ENCODE measurements around the gene FAS. TPM values are rescaled to one million over a fixed set of nuclear protein-coding genes. Genes with fewer than 3 reads are reported as not detected.
"Not testable (repeated sequence)": the region's sequence is repeated elsewhere in the genome, so short reads cannot be mapped to it uniquely, and the experiment has no call there.

FAS gene
- total RNA-seq, 1 donor from 2014 or later, result 13.2 TPM

DNA sequence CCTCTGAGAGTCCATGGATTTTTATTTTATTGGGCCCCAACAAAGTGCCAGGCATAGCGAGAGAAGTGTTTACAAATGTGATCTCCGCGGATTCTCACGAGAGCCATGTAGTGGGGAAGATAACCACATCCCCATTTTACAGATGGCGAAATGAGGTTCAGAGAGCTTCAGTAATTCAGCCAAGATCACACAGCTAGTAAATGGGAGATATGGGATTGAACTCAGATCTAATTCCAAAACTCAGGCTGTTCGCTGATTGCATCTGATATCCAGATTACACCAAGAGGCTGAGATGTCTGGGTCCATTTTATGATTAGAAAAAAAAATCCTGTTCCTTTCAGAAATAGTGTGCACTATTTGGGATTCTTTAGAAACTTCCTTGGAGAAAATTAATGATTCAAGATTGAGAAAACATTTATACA is 1.3 kb downstream of the FAS start:
- no peak for DNase-seq (ENCODE audit: extremely low read depth, low read depth, low spot score)

DNA sequence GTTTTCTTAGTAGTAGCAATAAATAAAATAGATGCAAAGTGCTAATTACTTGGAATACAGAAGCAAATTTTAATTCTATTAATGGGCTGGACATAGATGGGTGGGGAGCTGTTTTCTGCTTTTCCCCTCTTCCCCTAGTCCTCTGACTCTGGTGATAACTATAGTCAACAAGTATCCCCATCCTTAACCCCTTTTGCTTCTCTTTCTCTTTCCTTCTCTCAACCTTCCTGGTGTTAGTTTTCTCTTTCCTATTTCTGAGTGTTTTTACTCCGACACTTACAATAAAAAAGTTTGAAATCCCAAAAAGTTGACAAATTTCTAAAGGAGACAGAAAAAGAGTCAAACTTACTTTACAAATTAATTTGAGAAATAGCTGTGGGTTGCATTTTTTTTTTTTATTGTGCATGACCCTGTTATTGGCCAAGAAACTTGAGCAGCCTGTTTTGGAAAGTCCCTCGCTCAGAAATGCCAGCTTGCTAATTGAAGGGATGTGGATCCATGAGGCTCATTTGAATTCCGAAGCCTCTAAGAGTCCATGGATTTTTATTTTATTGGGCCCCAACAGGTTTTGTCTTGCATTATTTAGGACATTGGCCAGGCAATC is 2.4 kb downstream of the FAS start:
- no peak for DNase-seq (ENCODE audit: extremely low read depth, low read depth, low spot score)

DNA sequence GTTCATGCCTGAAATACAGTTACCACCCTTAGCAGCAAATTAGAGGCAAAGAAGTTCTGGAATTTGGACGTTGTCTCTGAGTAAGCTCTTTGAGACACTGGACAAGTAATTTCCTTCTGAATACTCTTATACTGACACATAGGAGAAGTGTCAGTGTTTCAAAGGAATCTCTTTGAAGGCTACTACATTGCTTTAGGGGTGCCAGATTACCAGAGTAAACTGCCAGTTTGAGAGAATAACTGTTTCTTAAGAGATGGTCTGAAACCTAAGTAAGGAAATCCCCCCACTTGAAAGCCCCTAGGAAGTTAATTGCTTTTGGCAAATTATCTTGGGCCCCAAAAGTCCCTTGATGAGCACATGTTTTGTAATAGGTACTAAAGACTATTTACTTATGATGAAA is 3.4 kb downstream of the FAS start:
- DNase-seq (ENCODE audit: extremely low read depth, low read depth, low spot score), result no peak

DNA sequence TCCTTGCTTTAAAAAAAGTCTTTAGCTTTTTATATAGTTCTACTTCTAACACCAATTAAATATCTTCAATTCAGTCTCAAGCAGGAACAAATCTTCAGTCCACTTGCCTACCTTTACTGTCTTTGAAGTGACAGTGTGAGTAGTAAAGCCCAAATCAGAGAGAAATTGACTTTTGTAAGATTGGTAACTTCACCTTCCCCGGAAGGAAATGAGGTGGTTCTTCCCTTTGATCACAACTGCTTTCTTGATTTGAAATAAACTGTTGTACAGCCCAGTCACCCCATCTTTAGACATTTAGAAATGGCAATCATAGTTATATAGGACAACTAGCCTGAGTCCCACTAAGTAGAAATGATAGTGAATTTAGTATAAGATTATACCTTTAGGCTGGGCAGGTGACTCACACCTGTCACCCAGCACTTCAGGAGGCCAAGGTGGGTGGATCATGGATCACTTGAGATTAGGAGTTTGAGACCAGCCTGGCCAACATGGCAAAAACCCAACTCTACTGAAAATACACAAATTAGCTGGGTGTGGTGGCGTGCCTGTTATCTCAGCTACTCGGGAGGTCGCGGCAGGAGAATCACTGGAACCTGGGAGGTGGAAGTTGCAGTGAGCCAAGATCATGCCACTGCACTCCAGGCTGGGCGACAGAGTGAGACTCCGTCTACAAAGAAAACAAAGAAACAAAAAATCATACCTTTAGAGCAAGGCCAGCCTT is 4.7 kb downstream of the FAS start:
- no peak for DNase-seq (ENCODE audit: extremely low read depth, low read depth, low spot score)

DNA sequence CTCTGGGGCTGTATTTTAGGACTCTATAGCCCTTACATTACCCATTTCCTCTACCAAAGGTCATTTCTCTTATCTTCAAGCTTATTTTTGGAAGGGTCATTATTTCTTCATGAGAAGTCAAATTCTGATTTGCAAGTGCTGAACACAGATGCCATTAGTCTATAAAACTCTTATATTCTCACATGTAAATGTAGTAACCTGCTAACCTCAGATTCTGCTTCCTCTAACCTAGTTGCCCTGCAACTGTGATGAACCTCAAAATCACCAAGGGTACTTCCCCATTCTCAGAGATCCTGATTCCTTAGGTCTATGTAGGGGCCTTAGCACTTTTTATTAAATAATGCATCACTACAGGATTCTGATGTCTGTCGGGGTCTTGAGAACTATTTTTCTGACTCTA is 6.3 kb downstream of the FAS start:
- DNase-seq (ENCODE audit: extremely low read depth, low read depth, low spot score), result no peak

DNA sequence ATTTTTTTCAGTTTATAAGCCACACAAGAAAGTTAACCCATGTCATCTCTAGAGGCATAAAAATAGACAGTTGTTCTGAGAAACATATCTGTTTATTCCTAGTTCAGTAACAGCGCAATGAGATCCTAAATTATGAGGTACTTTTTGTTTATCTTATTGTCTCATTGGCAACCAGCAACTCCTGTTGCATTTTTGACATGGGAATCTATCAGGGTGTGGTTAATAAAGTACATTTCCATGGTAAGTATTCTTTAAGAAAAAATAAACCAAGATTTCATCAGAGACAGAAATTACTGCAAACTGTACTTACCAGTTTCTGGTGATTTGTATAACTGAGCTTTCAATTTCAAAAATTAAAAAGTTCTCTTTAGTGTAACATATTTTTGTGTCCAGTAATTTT is 9.0 kb downstream of the FAS start:
- no peak for DNase-seq (ENCODE audit: extremely low read depth, low read depth, low spot score)

DNA sequence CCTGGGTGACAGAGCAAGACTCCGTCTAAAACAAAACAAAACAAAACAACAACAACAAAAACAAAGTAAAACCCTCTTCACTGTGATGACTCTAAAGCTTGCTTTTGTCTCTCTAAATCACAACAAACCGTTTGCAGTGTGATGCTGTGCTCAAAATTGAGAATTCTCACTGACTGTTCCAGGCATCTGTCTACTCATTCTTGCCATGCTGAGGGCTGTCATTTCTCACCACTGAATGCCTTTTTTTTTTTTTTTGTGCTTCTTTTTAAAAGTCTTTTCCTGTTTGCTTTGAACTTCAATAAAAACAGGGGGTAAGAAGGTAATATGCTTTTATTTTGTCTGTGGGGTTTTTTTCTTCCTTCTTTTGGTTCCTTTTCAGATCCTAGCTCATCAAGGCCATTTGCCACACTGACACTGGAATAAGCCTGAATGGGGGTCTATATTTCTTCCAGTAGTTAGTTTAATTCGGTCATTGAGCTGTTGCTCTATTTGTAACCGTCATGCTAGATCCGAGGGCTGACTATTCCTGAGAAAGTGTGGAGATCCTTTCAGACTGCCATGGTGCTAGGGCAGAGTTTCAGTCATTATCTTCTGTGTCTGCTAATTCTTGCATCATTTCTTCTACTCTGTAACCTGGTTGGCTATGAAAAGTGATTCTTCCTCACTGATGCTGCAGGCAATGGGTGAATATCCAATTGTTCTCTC is 10.6 kb downstream of the FAS start:
- no peak for DNase-seq (ENCODE audit: extremely low read depth, low read depth, low spot score)

DNA sequence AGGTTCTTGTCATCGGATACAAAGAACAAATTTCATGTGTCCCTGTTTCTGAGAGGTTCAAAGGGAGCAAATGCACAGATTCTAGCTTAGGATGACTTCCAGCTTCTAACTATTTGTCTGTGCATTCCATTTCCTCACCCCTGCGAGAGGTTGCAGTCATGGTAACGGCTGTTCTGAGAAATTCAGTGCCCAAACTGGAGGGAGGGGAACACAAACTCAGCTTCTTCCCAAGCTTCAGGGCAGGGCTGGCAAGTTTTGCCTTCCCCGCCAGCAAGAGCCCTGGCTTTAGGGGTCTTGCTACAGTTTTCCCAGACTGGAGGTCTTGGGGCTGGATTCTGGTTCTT is 11.1 kb downstream of the FAS start:
- DNase-seq (ENCODE audit: extremely low read depth, low read depth, low spot score), result no peak

DNA sequence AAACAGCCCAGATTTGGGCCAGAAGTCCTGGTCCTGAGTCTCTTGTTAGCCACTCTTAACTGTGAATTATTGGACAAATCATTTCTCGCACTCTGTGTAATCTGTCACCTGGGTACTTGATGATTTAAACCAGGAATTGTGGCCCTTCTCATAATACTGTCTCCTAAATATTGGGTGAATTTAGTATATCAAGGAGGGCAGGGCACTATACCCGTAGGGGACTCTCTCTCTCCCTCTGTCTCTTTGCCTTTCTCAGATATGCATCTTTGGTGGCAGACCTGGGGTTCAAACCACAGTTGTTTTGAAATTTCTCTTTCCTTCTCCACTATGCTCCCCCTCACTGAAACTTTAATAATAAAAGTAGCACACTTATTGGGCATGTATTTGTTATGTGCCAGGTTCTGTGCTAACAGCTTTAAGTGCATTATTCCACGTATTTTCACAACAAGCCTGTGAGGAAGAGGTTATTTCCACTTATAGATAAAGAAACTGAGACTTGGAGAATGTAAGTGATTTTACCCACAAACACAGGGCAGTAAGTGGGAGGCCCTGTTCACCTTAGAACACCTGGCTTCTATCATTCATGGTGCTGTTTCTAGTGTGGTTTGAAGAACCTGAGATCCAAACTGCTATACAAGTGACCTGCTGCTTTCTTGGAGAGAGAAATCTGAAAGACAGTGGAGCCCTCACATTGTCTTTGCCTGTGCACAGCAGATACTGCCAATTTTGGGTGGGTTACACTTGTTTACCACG is 11.8 kb downstream of the FAS start:
- DNase-seq (ENCODE audit: extremely low read depth, low read depth, low spot score), result no peak

DNA sequence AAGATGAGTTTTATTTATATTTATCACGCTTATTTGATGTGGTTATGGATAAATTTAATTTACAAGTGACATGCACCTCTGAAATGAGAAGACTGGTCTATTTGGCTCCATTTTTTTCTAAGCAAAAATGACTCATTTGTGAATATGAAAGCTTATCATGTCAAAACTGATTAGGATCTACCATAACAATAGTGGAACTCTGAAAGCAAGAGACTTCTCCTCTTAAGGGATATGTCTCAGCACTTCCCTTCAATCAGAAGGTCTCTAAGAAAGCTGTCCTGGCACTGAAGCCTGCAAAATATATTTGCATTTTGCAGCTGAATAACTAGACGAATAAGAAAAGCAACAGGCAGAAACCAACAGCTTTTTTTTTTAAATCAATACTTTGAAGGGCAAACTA is 12.7 kb downstream of the FAS start:
- no peak for DNase-seq (ENCODE audit: extremely low read depth, low read depth, low spot score)

DNA sequence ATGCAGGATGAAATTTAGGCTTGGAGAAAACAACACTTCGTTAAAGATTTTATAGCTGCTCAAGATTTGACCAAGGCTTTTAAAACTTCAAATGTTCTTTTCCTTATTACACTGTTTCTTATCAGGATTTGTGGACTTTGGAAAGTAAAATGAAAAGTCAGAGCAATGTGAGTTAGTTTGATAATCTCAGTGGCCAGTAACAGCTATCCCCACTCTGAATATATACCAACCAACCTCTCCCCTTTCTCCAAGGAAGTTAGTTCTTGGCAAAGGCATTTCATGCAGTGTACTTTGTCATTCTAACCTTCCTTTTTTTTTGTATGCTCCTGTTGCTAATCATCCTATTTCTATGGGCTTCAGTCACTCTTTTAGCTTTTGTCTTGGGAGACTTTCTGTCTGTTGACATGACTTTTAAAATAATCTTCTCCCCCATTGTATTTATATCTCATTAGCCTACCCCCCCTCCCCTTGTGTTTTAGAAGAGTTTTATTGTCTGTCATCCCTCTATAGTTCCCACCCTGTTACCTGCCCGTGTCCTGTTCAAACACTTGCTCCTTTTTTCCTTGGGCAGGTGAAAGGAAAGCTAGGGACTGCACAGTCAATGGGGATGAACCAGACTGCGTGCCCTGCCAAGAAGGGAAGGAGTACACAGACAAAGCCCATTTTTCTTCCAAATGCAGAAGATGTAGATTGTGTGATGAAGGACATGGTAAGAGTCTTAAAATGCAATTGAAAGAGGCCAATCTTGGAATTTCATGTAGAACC is 16.7 kb downstream of the FAS start:
- no peak for DNase-seq (ENCODE audit: extremely low read depth, low read depth, low spot score)

DNA sequence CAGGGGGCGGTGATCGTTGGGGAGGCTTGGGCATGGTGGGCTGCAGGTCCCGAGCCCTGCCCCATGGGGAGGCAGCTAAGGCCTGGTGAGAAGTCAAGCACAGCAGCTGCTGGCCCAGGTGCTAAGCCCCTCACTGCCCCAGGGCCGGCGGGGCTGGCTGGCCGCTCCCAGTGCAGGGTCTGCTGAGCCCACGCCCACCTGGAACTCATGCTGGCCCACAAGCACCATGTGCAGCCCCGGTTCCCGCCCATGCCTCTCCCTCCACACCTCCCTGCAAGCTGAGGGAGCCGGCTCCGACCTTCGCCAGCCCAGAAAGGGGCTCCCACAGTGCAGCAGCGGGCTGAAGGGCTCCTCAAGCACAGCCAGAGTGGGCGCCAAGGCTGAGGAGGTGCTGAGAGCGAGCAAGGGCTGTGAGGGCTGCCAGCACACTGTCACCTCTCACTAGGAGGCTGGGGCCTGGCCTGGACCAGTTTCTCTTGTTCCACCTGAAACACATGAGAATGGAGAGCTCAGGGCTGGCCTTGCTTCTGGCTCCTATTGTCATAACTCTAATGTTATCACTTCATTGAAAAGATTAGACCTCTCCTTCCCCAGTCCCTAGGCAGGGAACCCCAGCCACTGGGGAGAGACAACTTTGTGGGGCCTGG is 28.2 kb downstream of the FAS start:
- DNase-seq (ENCODE audit: extremely low read depth, low read depth, low spot score), result not testable (repeated sequence)

DNA sequence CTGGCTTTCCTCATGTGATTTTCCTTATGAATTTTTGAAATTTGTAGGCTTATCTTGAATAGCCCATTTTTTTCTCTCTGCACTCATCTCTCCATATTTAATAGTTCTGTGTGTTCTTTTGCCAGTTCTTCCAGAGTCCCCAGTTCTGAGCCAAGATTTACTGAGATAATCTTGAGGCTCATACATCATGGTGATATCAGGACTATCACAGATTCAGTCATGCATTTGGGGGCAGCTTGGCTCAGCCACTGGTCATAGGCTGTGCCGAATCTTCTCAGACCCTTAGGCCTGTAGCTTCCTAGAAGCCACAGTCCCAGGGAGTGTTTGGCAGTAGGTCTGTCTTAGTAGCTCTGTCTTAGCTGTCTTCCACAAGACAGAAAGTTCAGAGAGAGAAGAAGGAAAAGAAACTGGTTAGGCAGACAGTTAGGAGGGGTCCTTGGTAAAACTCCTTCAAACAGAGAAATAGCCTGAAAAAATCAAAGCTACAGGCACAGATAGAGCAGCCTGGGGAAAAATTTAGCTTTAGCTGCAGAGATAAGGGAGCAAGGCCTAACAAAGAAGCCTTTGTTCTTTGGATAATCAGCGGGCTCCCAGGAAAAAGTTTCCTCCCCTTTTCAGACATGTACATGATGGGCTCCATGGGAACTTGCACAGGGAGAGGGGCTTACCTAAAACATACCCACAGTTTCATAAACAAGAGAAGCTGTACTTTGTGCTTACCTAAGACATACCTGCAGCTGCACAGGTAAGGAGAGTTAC is 29.1 kb downstream of the FAS start:
- no peak for DNase-seq (ENCODE audit: extremely low read depth, low read depth, low spot score)

DNA sequence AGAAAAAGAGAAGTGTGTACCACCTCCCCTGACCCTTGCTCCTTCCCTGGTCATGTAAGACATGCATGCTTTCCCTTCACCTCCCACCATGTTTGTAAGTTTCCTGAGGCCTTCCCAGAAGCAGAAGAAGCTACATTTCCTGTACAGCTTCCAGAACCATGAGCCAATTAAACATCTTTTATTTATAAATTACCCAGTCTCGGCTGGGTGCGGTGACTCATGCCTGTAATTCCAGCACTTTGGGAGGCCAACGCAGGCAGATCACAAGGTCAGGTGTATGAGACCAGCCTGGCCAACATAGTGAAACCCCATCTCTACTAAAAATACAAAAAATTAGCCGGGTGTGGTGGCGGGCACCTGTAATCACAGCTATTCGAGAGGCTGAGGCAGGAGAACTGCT is 30.9 kb downstream of the FAS start:
- not testable (repeated sequence) for DNase-seq (ENCODE audit: extremely low read depth, low read depth, low spot score)

DNA sequence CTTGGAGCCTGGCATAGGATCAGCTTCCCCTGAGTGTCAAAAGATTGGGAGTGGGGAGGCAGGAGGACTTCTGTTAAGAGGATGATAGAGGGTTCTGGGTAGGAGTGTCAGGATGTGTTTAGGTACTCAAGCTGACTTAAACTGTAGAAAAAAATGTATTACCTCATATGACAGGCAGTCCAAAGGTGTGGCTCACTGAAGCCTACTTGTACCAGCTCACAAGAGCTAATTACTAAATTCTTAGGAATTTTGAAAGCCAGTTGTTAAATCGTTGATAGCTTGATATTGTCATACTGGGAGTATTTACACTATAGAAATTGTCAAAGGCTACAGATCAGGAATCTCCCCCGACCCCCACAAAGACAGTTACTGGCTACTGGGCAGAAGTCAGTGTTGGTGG is 32.1 kb downstream of the FAS start:
- DNase-seq (ENCODE audit: extremely low read depth, low read depth, low spot score), result no peak

DNA sequence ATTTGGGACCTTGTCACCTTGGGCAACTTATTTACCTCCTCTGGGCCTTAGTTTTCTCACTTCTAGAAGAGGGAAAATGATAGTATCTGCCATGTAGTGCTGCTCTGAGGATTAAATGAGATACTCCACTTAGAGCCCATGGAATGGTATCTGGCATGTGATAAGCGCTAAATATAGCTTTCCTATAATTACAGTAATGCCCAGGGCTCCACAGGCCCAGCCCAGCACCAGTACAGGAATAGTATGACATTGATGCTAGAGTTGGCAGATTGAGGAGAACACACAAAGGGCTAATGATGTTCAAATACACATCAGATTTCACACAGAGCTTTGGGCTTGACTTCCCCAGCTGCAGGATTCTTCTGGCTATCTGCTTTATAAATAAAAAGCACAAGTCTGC is 34.9 kb downstream of the FAS start:
- DNase-seq (ENCODE audit: extremely low read depth, low read depth, low spot score), result no peak

DNA sequence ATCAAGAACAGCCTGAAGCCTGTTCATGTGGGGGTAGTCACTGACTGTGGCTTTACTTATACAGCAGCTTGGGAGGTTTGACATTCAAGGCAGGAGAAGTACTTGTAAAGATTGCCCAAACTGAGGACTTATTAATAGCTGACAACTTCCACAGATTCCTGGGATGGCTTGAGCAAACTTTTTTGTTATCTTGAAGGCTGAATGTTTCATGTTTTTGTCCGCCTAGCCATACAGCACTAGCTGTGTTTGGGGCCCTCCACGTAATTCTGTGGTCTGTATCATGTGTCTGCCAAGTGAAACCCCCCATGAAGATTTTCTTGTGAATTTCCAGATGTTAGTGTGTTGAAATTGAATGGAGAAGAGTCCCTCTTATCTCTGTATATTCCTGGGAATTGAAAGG is 38.6 kb downstream of the FAS start:
- DNase-seq (ENCODE audit: extremely low read depth, low read depth, low spot score), result no peak

DNA sequence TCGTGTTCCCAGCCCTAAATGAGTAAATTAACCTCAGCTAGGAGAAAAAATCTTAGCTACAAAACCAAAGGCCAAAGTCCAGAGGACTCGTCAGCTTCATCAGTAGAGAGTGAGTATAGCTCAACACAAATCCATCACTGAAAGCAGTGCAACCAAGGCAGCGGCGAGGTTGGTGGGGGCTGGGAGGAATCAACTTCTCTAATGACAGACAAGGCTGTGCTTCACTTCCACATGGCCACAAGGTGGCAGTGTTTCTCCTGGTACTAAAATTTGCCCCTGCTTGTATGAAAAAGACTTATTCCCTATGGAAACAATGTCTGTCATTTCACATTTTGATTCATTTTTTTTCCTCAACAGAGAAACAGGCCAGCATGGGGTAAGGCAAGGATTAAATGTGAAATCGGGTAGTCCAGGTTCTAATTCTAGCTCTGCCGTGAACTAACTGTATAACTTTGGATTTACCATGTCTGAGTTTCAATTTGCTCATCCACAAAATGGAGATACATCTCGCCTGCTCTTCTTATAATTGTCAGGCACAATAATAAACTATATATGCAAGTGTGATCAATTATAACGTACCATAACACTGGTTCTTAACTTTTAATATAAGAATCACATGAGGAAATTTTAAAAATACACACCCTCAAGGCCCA is 39.3 kb downstream of the FAS start:
- DNase-seq (ENCODE audit: extremely low read depth, low read depth, low spot score), result peak; percentile 75

DNA sequence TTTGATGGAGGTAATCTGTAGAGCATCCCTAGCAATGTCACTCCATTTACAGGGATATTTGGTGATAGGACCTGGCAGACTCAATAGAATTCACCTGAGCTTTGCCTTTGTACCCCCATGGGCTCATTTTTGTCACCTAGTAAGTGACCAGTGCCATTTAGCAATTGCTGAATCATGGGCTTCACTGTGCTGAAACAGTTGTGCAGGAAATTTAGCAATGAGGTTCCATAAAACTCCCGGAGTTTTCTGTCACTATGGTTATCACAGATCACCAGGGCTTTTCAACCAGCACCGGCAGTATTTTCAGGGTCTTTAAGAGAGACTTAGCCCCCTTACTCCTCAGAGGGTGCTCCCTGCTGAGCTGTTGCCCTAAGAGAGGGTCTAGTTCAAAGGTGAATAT is 40.2 kb downstream of the FAS start:
- no peak for DNase-seq (ENCODE audit: extremely low read depth, low read depth, low spot score)
